H9 (cell line): ENCODE measurements around the gene BRICD5. TPM values are rescaled to one million over a fixed set of nuclear protein-coding genes. Genes with fewer than 3 reads are reported as not detected.
A peak's percentile ranks its signal among the peaks of the same experiment; 100 is the strongest.

Experiments used
- DNase-seq: peaks from one replicate; pipeline ENCODE4 v3.0.0-alpha.2; 2017
- H2AFZ ChIP-seq: one replicate; pipeline ENCODE4 v1.6.1; 2013; ENCODE audit warnings: mild to moderate bottlenecking, low read length, control low read depth, moderate library complexity
- H2AK5ac ChIP-seq: 2 replicates; pipeline ENCODE4 v1.6.1; 2013; ENCODE audit warnings: low read length, control low read depth, mixed read lengths; ENCODE audit not compliant: insufficient read length
- H2BK120ac ChIP-seq: one replicate; pipeline ENCODE4 v1.6.1; 2013; ENCODE audit warnings: low read depth, mild to moderate bottlenecking, low read length, control low read depth, inconsistent platforms; ENCODE audit not compliant: poor library complexity, severe bottlenecking
- H2BK12ac ChIP-seq: 2 replicates; pipeline ENCODE4 v1.6.1; 2013; ENCODE audit warnings: low read length, control low read depth, mixed read lengths, low read depth; ENCODE audit not compliant: insufficient read length
- H2BK15ac ChIP-seq: 2 replicates; pipeline ENCODE4 v1.6.1; 2013; ENCODE audit warnings: low read depth, low read length, control low read depth
- H2BK20ac ChIP-seq: one replicate; pipeline ENCODE4 v1.6.1; 2013; ENCODE audit warnings: low read depth, mild to moderate bottlenecking, low read length, control low read depth, inconsistent platforms; ENCODE audit not compliant: poor library complexity, severe bottlenecking
- H2BK5ac ChIP-seq: 2 replicates; pipeline ENCODE4 v1.6.1; 2013; ENCODE audit warnings: low read length, control low read depth, mixed read lengths; ENCODE audit not compliant: insufficient read length
- H3K14ac ChIP-seq: 2 replicates; pipeline ENCODE4 v1.6.1; 2013; ENCODE audit warnings: low read length, control low read depth; ENCODE audit not compliant: insufficient read depth
- H3K18ac ChIP-seq: 2 replicates; pipeline ENCODE4 v1.6.1; 2013; ENCODE audit warnings: low read depth, mild to moderate bottlenecking, mixed read lengths, low read length, control low read depth; ENCODE audit not compliant: insufficient read length
- H3K23ac ChIP-seq: 2 replicates; pipeline ENCODE4 v1.6.1; 2013; ENCODE audit warnings: low read length, control low read depth, mixed read lengths, low read depth; ENCODE audit not compliant: insufficient read length
- H3K23me2 ChIP-seq: 2 replicates; pipeline ENCODE4 v1.6.1; 2013; ENCODE audit warnings: low read depth, mild to moderate bottlenecking, mixed read lengths, low read length, control low read depth; ENCODE audit not compliant: insufficient read length, poor library complexity, severe bottlenecking
- H3K27ac ChIP-seq: 2 replicates; pipeline ENCODE4 v1.5.1; 2013; ENCODE audit warnings: low read length, control low read depth, mixed read lengths, low read depth; ENCODE audit not compliant: insufficient read length
- H3K27me3 ChIP-seq: 2 replicates; pipeline ENCODE4 v1.6.1; 2013; ENCODE audit warnings: low read length, control low read depth, inconsistent platforms; ENCODE audit not compliant: insufficient read depth
- H3K4ac ChIP-seq: 2 replicates; pipeline ENCODE4 v1.6.1; 2013; ENCODE audit warnings: low read depth, mild to moderate bottlenecking, control low read depth, inconsistent platforms, low read length, moderate library complexity
- H3K4me1 ChIP-seq: 2 replicates; pipeline ENCODE4 v1.6.1; 2013; ENCODE audit warnings: low read length, control low read depth, inconsistent platforms; ENCODE audit not compliant: insufficient read depth
- H3K4me2 ChIP-seq: 2 replicates; pipeline ENCODE4 v1.6.1; 2013; ENCODE audit warnings: low read length, control low read depth, mixed read lengths; ENCODE audit not compliant: insufficient read length, insufficient read depth
- H3K56ac ChIP-seq: 2 replicates; pipeline ENCODE4 v1.6.1; 2013; ENCODE audit warnings: low read depth, mild to moderate bottlenecking, mixed read lengths, low read length, control low read depth; ENCODE audit not compliant: insufficient read length
- H3K79me1 ChIP-seq: 2 replicates; pipeline ENCODE4 v1.6.1; 2013; ENCODE audit warnings: low read depth, mild to moderate bottlenecking, moderate library complexity, low read length, control low read depth, inconsistent platforms; ENCODE audit not compliant: insufficient read depth, poor library complexity, severe bottlenecking
- H3K79me2 ChIP-seq: 2 replicates; pipeline ENCODE4 v1.6.1; 2013; ENCODE audit warnings: low read length, control low read depth, inconsistent platforms; ENCODE audit not compliant: insufficient read depth
- H3K9ac ChIP-seq: 2 replicates; pipeline ENCODE4 v1.6.1; 2013; ENCODE audit warnings: low read length, control low read depth, mixed read lengths; ENCODE audit not compliant: insufficient read length; ENCODE audit errors: extremely low read depth
- H3K9me3 ChIP-seq: one replicate; pipeline ENCODE4 v1.6.1; 2013; ENCODE audit warnings: low read depth, low read length, inconsistent platforms; ENCODE audit not compliant: control insufficient read depth
- H3T11ph ChIP-seq: one replicate; pipeline ENCODE4 v1.6.1; 2013; ENCODE audit warnings: mild to moderate bottlenecking, low read length, control low read depth, inconsistent platforms
- H4K20me1 ChIP-seq: one replicate; pipeline ENCODE4 v1.6.1; 2013; ENCODE audit not compliant: control insufficient read depth, insufficient read length, insufficient read depth
- H4K5ac ChIP-seq: 2 replicates; pipeline ENCODE4 v1.6.1; 2013; ENCODE audit warnings: low read depth, mild to moderate bottlenecking, mixed read lengths, low read length, control low read depth; ENCODE audit not compliant: insufficient read length
- H4K8ac ChIP-seq: replicated peaks from 2 replicates; pipeline ENCODE4 v1.6.1; 2013; ENCODE audit warnings: low read length, control low read depth, mixed read lengths, low read depth; ENCODE audit not compliant: insufficient read length
- H4K91ac ChIP-seq: 2 replicates; pipeline ENCODE4 v1.6.1; 2013; ENCODE audit warnings: low read depth, mild to moderate bottlenecking, moderate library complexity, mixed read lengths, low read length, control low read depth; ENCODE audit not compliant: insufficient read length
- H3K27ac Mint-ChIP-seq, 3 experiments: 2 replicates in 2 of 3; 3 replicates in 1 of 3; pipeline ENCODE4 v1.8.0; 2020 to 2021; ENCODE audit warnings: mixed read lengths in 3 of 3, mild to moderate bottlenecking in 1 of 3, moderate library complexity in 1 of 3
- H3K27me3 Mint-ChIP-seq: 2 replicates; pipeline ENCODE4 v1.8.0; 2021; ENCODE audit warnings: low read depth, mild to moderate bottlenecking, moderate library complexity, mixed read lengths
- H3K36me3 Mint-ChIP-seq, 3 experiments: 2 replicates in 2 of 3; 3 replicates in 1 of 3; pipeline ENCODE4 v1.8.0; 2020 to 2021; ENCODE audit warnings: low read depth in 3 of 3, mixed read lengths in 3 of 3; ENCODE audit not compliant: insufficient read depth in 1 of 3
- H3K4me1 Mint-ChIP-seq, 2 experiments: 2 replicates each; pipeline ENCODE4 v1.8.0; 2020; ENCODE audit warnings: mixed read lengths in 2 of 2
- H3K4me3 Mint-ChIP-seq, 2 experiments: 2 replicates in 1 of 2; 3 replicates in 1 of 2; pipeline ENCODE4 v1.8.0; 2020 to 2021; ENCODE audit warnings: mild to moderate bottlenecking in 2 of 2, mixed read lengths in 2 of 2, moderate library complexity in 1 of 2
- H3K9me3 Mint-ChIP-seq, 2 experiments: 2 replicates in 1 of 2; 3 replicates in 1 of 2; pipeline ENCODE4 v1.8.0; 2020; ENCODE audit warnings: mild to moderate bottlenecking in 2 of 2, mixed read lengths in 2 of 2, moderate library complexity in 1 of 2
- CTCF ChIP-seq: fragments of 200-600 bp; sonication (generic); conservative IDR thresholded peaks from 3 replicates; pipeline ENCODE4 v1.8.0; 2021; ENCODE audit warnings: antibody characterized with exemption, mild to moderate bottlenecking
- WGBS: extraction: QIAGEN DNeasy Blood & Tissue Kit; methylation state at CpG from one replicate; pipeline ENCODE4 v1.1.7; 2013; ENCODE audit warnings: missing lambda C conversion rate, low lambda C conversion rate, mixed read lengths; ENCODE audit not compliant: insufficient read length; ENCODE audit errors: extremely low coverage; 5-methylcytosine and 5-hydroxymethylcytosine counted together
- total RNA-seq: library from RNA; stranded (reverse); gene quantifications from 2 replicates; pipeline ENCODE4 v1.2.1, GENCODE V29; 2021

Gene BRICD5
- total RNA-seq, 1 experiment from 2014 or later, result 11.9 TPM

GRCh38 chr16:2196162-2196980 is 14.3 kb downstream of the BRICD5 start, which contains the start of gene CASKIN1:
CASKIN1 (minus strand) TSS chr16:2196605; CDS start chr16:2196432, 173 bp downstream.
- no peaks in the 10 kb centered on the region for H3K9me3 Mint-ChIP-seq
- H3K4ac ChIP-seq, result no peak within 1 kb of the TSS
- H3K79me2 ChIP-seq, result no peaks in the 10 kb centered on the region
- no peak within 1 kb of the TSS for H2BK12ac ChIP-seq
- no peak within 1 kb of the TSS for H2AFZ ChIP-seq
- H4K5ac ChIP-seq, result no peak within 1 kb of the TSS
- H3K9me3 ChIP-seq, result no peaks in the 10 kb centered on the region
- no peak within 1 kb of the TSS for H3T11ph ChIP-seq
- H3K36me3 Mint-ChIP-seq, result no peaks in the 10 kb centered on the region
- H3K18ac ChIP-seq, result no peak within 1 kb of the TSS
- no peak within 1 kb of the TSS for H3K9ac ChIP-seq
- no peak within 1 kb of the TSS for H4K91ac ChIP-seq
- H3K27ac Mint-ChIP-seq, result no peak within 1 kb of the TSS
- no peak for DNase-seq
- H3K56ac ChIP-seq, result no peak within 1 kb of the TSS
- no peak within 1 kb of the TSS for H2BK20ac ChIP-seq
- H4K20me1 ChIP-seq, result no peaks in the 10 kb centered on the region
- no peak within 1 kb of the TSS for H3K14ac ChIP-seq
- peak within 1 kb of the TSS; percentile 42 for H3K4me2 ChIP-seq
- peak within 1 kb of the TSS; percentile 58 to 83 for H3K4me3 Mint-ChIP-seq
- no peak within 1 kb of the TSS for H2BK5ac ChIP-seq
- H4K8ac ChIP-seq, result no peak within 1 kb of the TSS
- TF ChIP-seq CTCF, result no peak
- peaks cover 7% of the 10 kb centered on the region for H3K23me2 ChIP-seq
- no peak within 1 kb of the TSS for H3K27ac ChIP-seq
- H3K27me3 ChIP-seq, result peaks cover 8% of the 10 kb centered on the region; the same call in 1 of the 2 replicates
- H3K4me1 ChIP-seq, result no peaks in the 10 kb centered on the region
- H2BK15ac ChIP-seq, result no peak within 1 kb of the TSS
- no CpG with 5 or more reads among the region's 129 CpGs for WGBS
- H3K4me1 Mint-ChIP-seq, result peaks cover 4% of the 10 kb centered on the region in 2 experiments; a peak in 1 of 4 replicates
- H3K23ac ChIP-seq, result no peak within 1 kb of the TSS
- no peaks in the 10 kb centered on the region for H3K79me1 ChIP-seq
- H2AK5ac ChIP-seq, result no peak within 1 kb of the TSS
- H2BK120ac ChIP-seq, result no peak within 1 kb of the TSS
- peaks cover 46% of the 10 kb centered on the region for H3K27me3 Mint-ChIP-seq
